Loucy (cell line): ENCODE measurements around the gene TBX21.

Experiments used
- EZH2phosphoT487 ChIP-seq: fragments of 200-600 bp; IDR thresholded peaks from 2 replicates; pipeline ENCODE4 v1.6.1; 2018; ENCODE audit warnings: antibody characterized with exemption, mild to moderate bottlenecking, moderate library complexity, borderline replicate concordance
- TF ChIP-seq, protein P1 (sequence below): fragments of 200-600 bp; sonication (generic); conservative IDR thresholded peaks from 2 replicates; pipeline ENCODE4 v1.5.1; 2014; ENCODE audit warnings: mild to moderate bottlenecking, antibody characterized with exemption, low read length

DNA sequence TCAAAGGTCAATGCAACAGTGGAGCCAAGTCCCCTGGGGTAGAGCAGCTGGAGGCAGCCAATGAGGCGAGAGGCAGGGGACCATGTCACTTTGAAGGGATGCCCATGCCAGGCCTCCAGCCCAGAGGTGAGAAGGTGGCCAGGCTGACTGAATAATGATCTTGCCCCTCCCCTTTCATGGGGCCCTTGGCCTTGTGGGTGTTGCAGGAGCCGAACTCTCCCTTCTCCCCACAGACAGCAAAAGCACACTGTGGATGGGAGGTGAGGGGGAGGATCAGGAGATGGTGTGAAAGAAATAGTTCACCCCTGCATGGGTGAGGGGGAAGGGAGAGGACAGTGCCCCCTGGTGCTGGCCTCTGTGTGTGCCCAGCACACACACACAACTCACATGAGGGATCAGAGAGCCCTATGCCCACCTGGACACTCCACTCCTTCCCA lies 15.8 kb upstream of the TBX21 start:
- TF ChIP-seq, protein P1, sequence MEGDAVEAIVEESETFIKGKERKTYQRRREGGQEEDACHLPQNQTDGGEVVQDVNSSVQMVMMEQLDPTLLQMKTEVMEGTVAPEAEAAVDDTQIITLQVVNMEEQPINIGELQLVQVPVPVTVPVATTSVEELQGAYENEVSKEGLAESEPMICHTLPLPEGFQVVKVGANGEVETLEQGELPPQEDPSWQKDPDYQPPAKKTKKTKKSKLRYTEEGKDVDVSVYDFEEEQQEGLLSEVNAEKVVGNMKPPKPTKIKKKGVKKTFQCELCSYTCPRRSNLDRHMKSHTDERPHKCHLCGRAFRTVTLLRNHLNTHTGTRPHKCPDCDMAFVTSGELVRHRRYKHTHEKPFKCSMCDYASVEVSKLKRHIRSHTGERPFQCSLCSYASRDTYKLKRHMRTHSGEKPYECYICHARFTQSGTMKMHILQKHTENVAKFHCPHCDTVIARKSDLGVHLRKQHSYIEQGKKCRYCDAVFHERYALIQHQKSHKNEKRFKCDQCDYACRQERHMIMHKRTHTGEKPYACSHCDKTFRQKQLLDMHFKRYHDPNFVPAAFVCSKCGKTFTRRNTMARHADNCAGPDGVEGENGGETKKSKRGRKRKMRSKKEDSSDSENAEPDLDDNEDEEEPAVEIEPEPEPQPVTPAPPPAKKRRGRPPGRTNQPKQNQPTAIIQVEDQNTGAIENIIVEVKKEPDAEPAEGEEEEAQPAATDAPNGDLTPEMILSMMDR: peak; percentile 74
- no peak for TF ChIP-seq EZH2phosphoT487
